Measurements from ENCODE around the gene ACSS3. TPM values are rescaled to one million over a fixed set of nuclear protein-coding genes. Genes with fewer than 3 reads are reported as not detected.

The ACSS3 gene
- total and polyA plus RNA-seq, 2 donors (not counting 3 experiments of a cell fraction or from before 2014, with no cell fraction given) = 0.12 to 0.86 TPM

GRCh38 chr12:81294325-81295190, 216.7 kb downstream of the ACSS3 start:
- TF ChIP-seq GATA2 (IDR thresholded peaks at IDR 0.05; ENCODE audit: insufficient read depth, insufficient read length, low read depth, low read length) (no peak), MAX (IDR thresholded peaks at IDR 0.05; ENCODE audit: insufficient read depth, insufficient read length) (no peak), JUN (IDR thresholded peaks at IDR 0.05; ENCODE audit: borderline replicate concordance, insufficient read depth, insufficient read length, low read depth) (no peak), POLR2A (IDR thresholded peaks at IDR 0.05; ENCODE audit: low read depth, low read length) (no peak), POLR2AphosphoS5 (IDR thresholded peaks at IDR 0.05; ENCODE audit: insufficient read depth, low read depth, low read length) (no peak), EZH2 (IDR thresholded peaks at IDR 0.05; ENCODE audit: borderline replicate concordance, low read depth, low read length, severe bottlenecking) (no peak), CTCF (IDR thresholded peaks at IDR 0.05; ENCODE audit: extremely low read depth in 1 of 2, insufficient read depth in 1 of 2, low read depth in 1 of 2, low read length in 2 of 2) (no peak), MYC (IDR thresholded peaks at IDR 0.05; ENCODE audit: low read depth, low read length) (no peak), FOS (IDR thresholded peaks at IDR 0.05; ENCODE audit: borderline replicate concordance, insufficient read depth, low read length) (no peak)
- DNase-seq (ENCODE audit: low read depth, low spot score) (no peak), FAIRE-seq (no peak)
- Histone ChIP-seq H3K27me3 (ENCODE audit: control insufficient read depth in 2 of 2, insufficient read depth in 2 of 2, low read length in 2 of 2) (no peaks in the 10 kb centered on the region), H3K9me1 (replicated peaks; ENCODE audit: control insufficient read depth, extremely low read depth, insufficient read depth, low read length) (no peaks in the 10 kb centered on the region), H3K27ac (ENCODE audit: insufficient read depth, low read depth, low read length) (no peak overlapping the region), H3K4me1 (ENCODE audit: control insufficient read depth, extremely low read depth, insufficient read depth, low read length) (no peaks in the 10 kb centered on the region), H3K9me3 (replicated peaks; ENCODE audit: control insufficient read depth, insufficient read depth, low read length) (no peaks in the 10 kb centered on the region), H3K79me2 (ENCODE audit: control insufficient read depth, insufficient read depth, low read length) (no peaks in the 10 kb centered on the region), H2AFZ (ENCODE audit: low read depth, low read length) (no peak overlapping the region), H3K9ac (replicated peaks; ENCODE audit: extremely low read depth, insufficient read depth, low read length) (no peak overlapping the region), H3K4me2 (ENCODE audit: insufficient read depth, low read length) (no peak overlapping the region), H4K20me1 (replicated peaks; ENCODE audit: control insufficient read depth, extremely low read depth, insufficient read depth, low read length) (no peaks in the 10 kb centered on the region), H3K36me3 (ENCODE audit: control insufficient read depth in 2 of 2, extremely low read depth in 1 of 2, insufficient read depth in 2 of 2, low read length in 2 of 2) (no peaks in the 10 kb centered on the region), H3K4me3 (replicated peaks in 1 of 3; ENCODE audit: insufficient read depth in 1 of 3, low read depth in 1 of 3, low read length in 3 of 3) (no peak overlapping the region)
- ChIA-PET POLR2A (no interaction called here), CTCF (no interaction called here)
- no TSS peak for BruUV-seq (replicated peaks)
- dilution Hi-C loops (cut with MboI; ENCODE audit: extremely low pct_ligation_motif_present, low sequenced_read_pairs) (no loop called here), intact Hi-C loops (cut with micrococcal nuclease) (no loop called here)

Data from endothelial cell of umbilical vein (primary cell).